GM12878 (cell line): Measurements from ENCODE around the gene TCHP. TPM values are rescaled to one million over a fixed set of nuclear protein-coding genes. Genes with fewer than 3 reads are reported as not detected.

Experiments used
- ATAC-seq: fragments of 200-7000 bp; cut with Tn5 transposase; 3 replicates; pipeline ENCODE4 v1.9.1; 2020; ENCODE audit warnings: mild to moderate bottlenecking, moderate library complexity
- BruUV-seq: library from RNA; stranded (reverse); fragments of 400-500 nt; replicated peaks from 2 replicates; lab custom pipeline; 2021; lab: Mats Ljungman, UMichigan
- CTCF ChIA-PET: fragments of 300-600 bp; sonication (Branson Sonifier 250); formaldehyde crosslinking; extraction: SDS; loops from one replicate; lab custom pipeline; 2021; ENCODE audit warnings: inconsistent platforms; lab: Yijun Ruan, JAX
- POLR2A ChIA-PET: fragments of 350-600 bp; formaldehyde crosslinking; extraction: SDS; loops from one replicate; lab custom pipeline; 2021; ENCODE audit warnings: inconsistent platforms; lab: Charles Lee
- RAD21 ChIA-PET: fragments of 300-600 bp; sonication (Branson Sonifier 250); formaldehyde crosslinking; loops from one replicate; lab custom pipeline; 2023; ENCODE audit warnings: antibody characterized with exemption; ENCODE audit not compliant: unreplicated experiment; lab: Charles Lee
- SMC1A ChIA-PET: fragments of 300-600 bp; sonication (Branson Sonifier 250); formaldehyde crosslinking; loops from one replicate; lab custom pipeline; 2023; ENCODE audit not compliant: unreplicated experiment, uncharacterized antibody; lab: Charles Lee
- DNase-seq: peaks from one replicate; pipeline ENCODE4 v3.0.0-alpha.2; 2011; ENCODE audit warnings: low read depth, low spot score
- FAIRE-seq: peaks from 3 replicates; lab custom pipeline; 2011; peaks lifted over from hg19 to GRCh38; lab: Jason Lieb, UNC
- H2AFZ ChIP-seq: 2 replicates; pipeline ENCODE4 v1.6.0; 2011; ENCODE audit warnings: low read depth, low read length, control low read depth; ENCODE audit not compliant: control insufficient read depth
- H3K27ac ChIP-seq: 2 replicates; pipeline ENCODE4 v1.5.1; 2011; ENCODE audit warnings: control low read depth; ENCODE audit not compliant: control insufficient read depth, insufficient read depth
- H3K27me3 ChIP-seq, 2 experiments: replicated peaks in 1 of 2; 2 replicates each; pipeline versions ENCODE4 v1.6.0 to v1.6.1; 2011; ENCODE audit warnings: low read length in 1 of 2; ENCODE audit not compliant: control insufficient read depth in 2 of 2, insufficient read depth in 2 of 2
- H3K36me3 ChIP-seq, 2 experiments: 2 replicates each; pipeline ENCODE4 v1.5.1; 2011; ENCODE audit warnings: low read length in 1 of 2; ENCODE audit not compliant: control insufficient read depth in 2 of 2, insufficient read depth in 2 of 2
- H3K4me1 ChIP-seq: 2 replicates; pipeline ENCODE4 v1.6.1; 2011; ENCODE audit warnings: mild to moderate bottlenecking, low read length, moderate library complexity, mixed read lengths; ENCODE audit not compliant: control insufficient read depth, insufficient read depth
- H3K4me2 ChIP-seq: 2 replicates; pipeline ENCODE4 v1.6.0; 2011; ENCODE audit warnings: control low read depth; ENCODE audit not compliant: control insufficient read depth, insufficient read depth
- H3K4me3 ChIP-seq: fragments of 200-600 bp; sonication (generic); 2 replicates; pipeline ENCODE4 v1.5.1; 2016
- H3K79me2 ChIP-seq: 2 replicates; pipeline ENCODE4 v1.6.0; 2011; ENCODE audit warnings: low read length; ENCODE audit not compliant: control insufficient read depth, insufficient read depth
- H3K9ac ChIP-seq: 2 replicates; pipeline ENCODE4 v1.8.0; 2011; ENCODE audit warnings: low read length, control low read depth, mixed read lengths; ENCODE audit not compliant: control insufficient read depth, insufficient read depth
- H3K9me3 ChIP-seq: replicated peaks from 3 replicates; pipeline ENCODE4 v1.5.1; 2011; ENCODE audit warnings: mild to moderate bottlenecking, low read length; ENCODE audit not compliant: control insufficient read depth, insufficient read depth
- H4K20me1 ChIP-seq: 2 replicates; pipeline ENCODE4 v1.6.0; 2011; ENCODE audit not compliant: control insufficient read depth, insufficient read depth
- ATF7 ChIP-seq: fragments of 450-650 bp; IDR thresholded peaks from 2 replicates; pipeline ENCODE4 v1.6.1; 2016; ENCODE audit warnings: low read depth, mild to moderate bottlenecking
- BHLHE40 ChIP-seq, 2 experiments: fragments of 450-650 bp in 1 of 2; IDR thresholded peaks; 2 replicates each; pipeline ENCODE4 v1.6.1; 2011 to 2017; ENCODE audit warnings: low read depth in 2 of 2, borderline replicate concordance in 1 of 2, improper control_type of control experiment in 1 of 2, low read length in 1 of 2, mild to moderate bottlenecking in 1 of 2
- CBX5 ChIP-seq: sonication (generic); IDR thresholded peaks from 2 replicates; pipeline ENCODE4 v1.6.1; 2016; ENCODE audit warnings: low read depth, moderate library complexity, mild to moderate bottlenecking, inconsistent platforms
- FOXK2 ChIP-seq: fragments of 450-650 bp; IDR thresholded peaks from 2 replicates; pipeline ENCODE4 v1.6.1; 2017; ENCODE audit warnings: mild to moderate bottlenecking, moderate library complexity
- IRF5 ChIP-seq: fragments of 450-650 bp; IDR thresholded peaks from 2 replicates; pipeline ENCODE4 v1.6.1; 2017; ENCODE audit warnings: borderline replicate concordance
- KDM1A ChIP-seq: fragments of 200-600 bp; sonication (generic); IDR thresholded peaks from 2 replicates; pipeline ENCODE4 v1.6.1; 2016; ENCODE audit warnings: borderline replicate concordance
- NBN ChIP-seq: fragments of 450-650 bp; IDR thresholded peaks from 2 replicates; pipeline ENCODE4 v1.6.1; 2016
- NR2C2 ChIP-seq: IDR thresholded peaks from 2 replicates; pipeline ENCODE4 v1.6.1; 2011; ENCODE audit warnings: borderline replicate concordance, low read depth; ENCODE audit not compliant: control insufficient read depth, insufficient read length
- PAX5 ChIP-seq: IDR thresholded peaks from 2 replicates; pipeline ENCODE4 v1.6.1; 2011; ENCODE audit warnings: low read depth, low read length, borderline replicate concordance
- SIX5 ChIP-seq: IDR thresholded peaks from 2 replicates; pipeline ENCODE4 v1.6.1; 2011; ENCODE audit warnings: mild to moderate bottlenecking, low read depth, low read length, moderate library complexity; ENCODE audit not compliant: severe bottlenecking
- SPI1 ChIP-seq: IDR thresholded peaks from 2 replicates; pipeline ENCODE4 v1.6.1; 2011; ENCODE audit warnings: low read depth, mild to moderate bottlenecking, low read length, moderate library complexity, borderline replicate concordance; ENCODE audit not compliant: insufficient read depth
- ZBED1 ChIP-seq: IDR thresholded peaks from 2 replicates; pipeline ENCODE4 v1.6.1; 2016; ENCODE audit warnings: borderline replicate concordance
- WGBS: methylation state at CpG from one replicate; pipeline ENCODE4 v1.1.6; 2016; ENCODE audit warnings: low lambda C conversion rate; ENCODE audit not compliant: insufficient replicate concordance, insufficient coverage; ENCODE audit errors: missing lambda C conversion rate; 5-methylcytosine and 5-hydroxymethylcytosine counted together
- in situ Hi-C: fragments of 300-500 bp; cut with MboI; formaldehyde crosslinking; loops from 9 replicates; pipeline ENCODE4 v1.14.3; 2018; ENCODE audit warnings: mixed read lengths
- intact Hi-C: fragments of 100-400 bp; cut with micrococcal nuclease; formaldehyde crosslinking; loops from one replicate; pipeline ENCODE4 v1.14.2; 2022; ENCODE audit not compliant: unreplicated experiment
- polyA plus RNA-seq, 11 experiments: library from polyadenylated mRNA; depleted of rRNA in 4 of 11; unstranded in 6 of 11; stranded (reverse) in 5 of 11; fragments of >200 nt; fragmentation: Nextera tagmentation in 4 of 11; fragmentation: Illumina TruSeq in 1 of 11; extraction: Ambion mirVana in 4 of 11; extraction: Trizol in 1 of 11; gene quantifications; 1 replicate in 1 of 11; 2 replicates in 10 of 11; pipeline versions ENCODE4 v1.2.1 to v1.2.3, GENCODE V29; 2011 to 2016; ENCODE audit warnings: inconsistent platforms in 2 of 11, missing spikeins in 2 of 11, low read depth in 1 of 11
- total RNA-seq, 4 experiments: library from RNA; depleted of rRNA in 3 of 4; stranded (reverse); fragments of >200 nt in 3 of 4; fragmentation: Illumina TruSeq in 1 of 4; extraction: Trizol in 1 of 4; gene quantifications; 2 replicates each; pipeline versions ENCODE4 v1.2.1 to v1.2.3, GENCODE V29; 2013 to 2021

Gene TCHP
- total and polyA plus RNA-seq, 10 of the 15 experiments (the other 5 are each of a cell fraction or from before 2014, with no cell fraction given) = 4.8 to 18.6 (median 15.0) TPM

GRCh38 chr12:109877504-109878246 is 22.4 kb upstream of the TCHP start (continued):
- TF ChIP-seq IRF5 (no peak), PAX5 (no peak), NBN (no peak), BHLHE40 (IDR thresholded peaks at IDR 0.05; ENCODE audit: borderline replicate concordance in 1 of 2, low read depth in 2 of 2, low read length in 1 of 2) (no peak), FOXK2 (no peak), SPI1 (no peak), SIX5 (no peak)

- DNase-seq = no peak
- Histone ChIP-seq H3K4me1 (peaks cover 29% of the 10 kb centered on the region), H3K9ac (no peak overlapping the region), H3K9me3 (no peaks in the 10 kb centered on the region), H3K27ac (no peak overlapping the region), H4K20me1 (0 out of 2 replicates have a peak, but pooled peaks cover 2% of the 10 kb centered on the region), H3K4me2 (peak overlapping the region; percentile 92), H2AFZ (no peak overlapping the region), H3K79me2 (peaks cover 10% of the 10 kb centered on the region), H3K4me3 (no peak overlapping the region), H3K36me3 (no peaks in the 10 kb centered on the region), H3K27me3 (no peaks in the 10 kb centered on the region)
- POLR2A ChIA-PET = interaction anchor here (0.6 kb wide), 1 partner anchor 796 kb away, joined by 3 read pairs; no protein-coding TSS in a partner anchor
- intact Hi-C loops = no loop called here
- SMC1A ChIA-PET = interaction anchor here (0.7 to 6.0 kb wide), 5 partner anchors 11 to 306 kb away, joined by 3 to 47 read pairs (median 12); no protein-coding TSS in a partner anchor
- CTCF ChIA-PET = interaction anchor here (1.1 to 4.4 kb wide), 10 partner anchors 11 to 446 kb away, joined by 3 to 55 read pairs (median 4); partner anchors contain the start of gene TCHP
- ATAC-seq = no peak
- in situ Hi-C loops = loop anchor here (5.0 kb wide), 1 partner anchor 76 kb away; no protein-coding TSS in a partner anchor
- RAD21 ChIA-PET = interaction anchor here (0.7 to 2.8 kb wide), 5 partner anchors 10 to 32 kb away, joined by 3 to 17 read pairs (median 3); no protein-coding TSS in a partner anchor
- FAIRE-seq = no peak
- no peak for TF ChIP-seq CBX5
- TF ChIP-seq ATF7 = no peak
- TF ChIP-seq NR2C2 = no peak
- TF ChIP-seq KDM1A = no peak
- no peak for TF ChIP-seq ZBED1
- TSS peak; percentile 56 for BruUV-seq
- 95% methylated on average over 3 of the region's 3 CpGs for WGBS
Observed at GRCh38 chr12:109878247-109878625, 21.8 kb upstream of the TCHP start.
